ENCODE results near the gene OR8D4.
"Not testable (repeated sequence)": the region's sequence is repeated elsewhere in the genome, so short reads cannot be mapped to it uniquely, and the experiment has no call there.

Gene OR8D4

DNA sequence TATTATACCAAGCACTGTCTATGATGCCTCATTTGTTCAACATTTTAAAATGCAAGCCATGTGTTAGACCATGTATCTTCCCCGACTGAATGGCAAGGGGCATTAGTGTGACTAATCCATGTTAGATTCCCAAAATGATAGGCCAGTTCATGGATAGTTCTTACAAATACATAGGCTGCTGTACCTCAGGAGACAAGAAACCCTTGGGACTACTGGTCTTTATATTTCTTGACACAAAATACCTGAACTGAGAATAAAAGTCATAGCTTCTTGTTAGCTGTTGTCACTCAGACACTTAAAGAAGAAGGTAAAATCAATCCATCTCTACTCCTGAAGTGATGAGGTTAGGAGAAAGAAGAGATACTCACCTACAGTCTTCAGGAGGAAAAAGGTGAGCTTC, at the start of gene OR8D4:
Gene OR8D4 (plus strand): TSS at position 301 of the 400 bp plus-strand sequence. CDS start 4,265 bp downstream, outside the sequence.
- no peak for DNase-seq

DNA sequence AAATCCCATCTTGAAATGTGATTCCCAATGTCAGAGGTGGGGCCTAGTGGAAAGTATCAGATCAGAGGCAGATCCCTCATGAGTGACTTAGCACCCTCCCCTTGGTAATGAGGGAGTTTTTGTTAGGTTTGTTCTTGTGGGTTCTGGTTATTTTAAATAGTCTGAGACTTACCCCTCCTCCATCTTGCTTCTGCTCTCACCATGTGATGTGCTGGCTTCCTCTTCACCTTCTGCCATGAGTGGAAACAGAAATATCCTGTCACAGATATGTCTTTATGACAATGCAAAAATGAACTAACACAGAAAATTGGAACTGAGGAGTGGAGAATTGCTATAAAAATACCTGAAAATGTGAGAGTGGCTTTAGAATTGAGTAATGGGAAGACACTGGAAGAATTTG, 49.6 kb upstream of the OR8D4 start:
- DNase-seq = no peak

DNA sequence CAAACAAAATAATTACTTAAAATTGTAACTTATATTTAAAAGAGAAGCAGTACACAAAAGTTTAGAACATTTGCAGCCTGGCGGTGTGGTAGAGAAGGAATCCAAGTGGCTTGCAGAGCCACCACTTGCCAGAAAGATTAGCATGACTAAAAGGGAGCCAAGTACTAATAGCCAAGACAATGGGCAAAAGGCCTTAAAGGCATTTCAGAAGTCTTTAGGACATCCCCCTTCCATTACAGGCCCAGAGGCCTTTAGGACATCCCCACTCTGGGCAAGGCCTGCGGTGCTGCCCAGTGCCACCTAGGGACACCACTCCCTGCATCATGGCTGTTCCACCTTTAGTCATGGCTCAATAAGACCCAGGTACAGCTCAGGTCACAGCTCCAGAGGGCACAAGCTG, 48.9 kb upstream of the OR8D4 start:
- DNase-seq = no peak

DNA sequence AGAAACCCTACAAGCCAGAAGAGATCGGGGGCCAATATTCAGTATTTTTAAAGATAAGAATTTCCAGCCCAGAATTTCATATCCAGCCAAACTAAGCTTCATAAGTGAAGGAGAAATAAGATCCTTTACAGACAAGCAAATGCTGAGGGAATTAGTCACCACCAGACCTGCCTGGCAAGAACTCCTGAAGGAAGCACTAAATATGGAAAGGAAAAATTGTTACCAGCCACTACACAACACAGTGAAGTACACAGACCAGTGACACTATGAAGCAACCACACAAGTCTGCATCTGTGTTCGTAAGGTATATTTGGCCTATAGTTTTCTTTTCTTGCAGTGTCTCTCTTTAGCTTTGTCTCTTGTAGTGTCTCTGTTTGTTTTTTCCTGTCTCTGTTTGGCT, 45.5 kb upstream of the OR8D4 start:
- DNase-seq = no peak

DNA sequence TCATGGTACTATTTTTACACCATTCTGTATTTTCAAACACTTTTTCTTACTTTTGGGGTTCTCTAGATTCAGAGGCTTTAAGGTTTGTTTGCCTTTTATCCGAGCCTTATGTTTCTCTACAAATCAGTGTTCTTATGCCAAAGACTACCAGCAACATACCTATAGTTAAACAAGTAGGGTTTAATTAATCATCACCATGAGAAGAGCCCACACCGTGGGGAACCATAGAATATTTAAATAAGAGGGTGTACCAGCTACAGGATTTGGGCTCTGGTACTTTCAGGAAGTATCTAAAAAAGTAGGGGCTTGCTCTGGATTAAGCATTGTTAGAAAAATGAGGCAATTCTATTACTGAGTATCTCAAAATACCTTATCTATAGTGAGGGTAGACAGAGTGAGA, 42.2 kb upstream of the OR8D4 start:
- no peak for DNase-seq

DNA sequence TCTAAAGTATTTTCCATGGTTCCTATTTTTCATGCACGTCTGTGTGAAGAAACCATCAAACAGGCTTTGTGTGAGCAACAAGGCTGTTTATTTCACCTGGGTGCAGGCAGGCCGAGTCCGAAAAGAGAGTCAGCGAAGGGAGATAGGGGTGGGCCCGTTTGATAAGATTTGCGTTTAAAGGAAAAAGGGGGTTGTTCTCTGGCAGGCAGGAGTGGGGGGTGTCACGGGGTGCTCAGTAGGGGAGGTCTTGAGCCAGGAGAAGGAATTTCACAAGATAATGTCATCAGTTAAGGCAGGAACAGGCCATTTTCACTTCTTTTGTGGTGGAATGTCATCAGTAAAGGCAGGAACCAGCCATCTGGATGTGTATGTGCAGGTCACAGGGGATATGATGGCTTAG, 36.7 kb upstream of the OR8D4 start:
- DNase-seq = not testable (repeated sequence)

DNA sequence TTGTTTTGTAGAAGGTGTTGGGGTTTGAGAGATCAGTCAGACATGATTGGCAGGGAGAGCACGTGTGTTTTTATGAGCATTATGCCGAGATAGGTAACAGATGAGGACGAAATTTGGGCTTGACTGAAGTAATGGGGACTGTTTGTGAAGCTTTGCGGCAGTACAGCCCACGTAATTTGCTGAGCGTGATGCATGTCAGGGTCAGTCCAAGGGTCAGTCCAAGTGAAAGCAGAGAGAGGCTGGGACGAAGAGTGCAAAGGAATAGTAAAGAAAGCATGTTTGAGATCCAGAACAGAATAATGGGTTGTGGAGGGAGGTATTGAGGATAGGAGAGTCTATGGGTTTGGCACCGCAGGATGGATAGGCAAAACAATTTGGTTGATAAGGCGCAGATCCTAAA, 34.2 kb upstream of the OR8D4 start:
- DNase-seq = not testable (repeated sequence)

DNA sequence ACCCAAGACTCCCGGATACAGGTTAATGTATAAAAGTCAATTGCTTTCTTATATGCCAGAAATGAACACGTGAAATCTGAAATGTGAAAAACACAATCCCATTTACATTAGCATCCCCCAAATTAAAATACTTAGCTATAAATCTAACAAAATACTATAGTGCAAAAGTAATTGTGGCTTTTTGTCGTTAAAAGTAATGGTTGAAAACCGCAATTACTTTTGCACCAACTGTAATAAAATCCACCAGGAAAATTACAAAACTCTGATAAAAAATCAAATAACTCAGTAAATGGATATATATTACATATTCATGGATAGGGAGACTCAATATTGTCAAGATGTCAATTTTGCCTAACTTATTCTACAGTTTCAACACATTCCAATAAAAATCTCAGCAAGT, 21.1 kb upstream of the OR8D4 start:
- DNase-seq = no peak

DNA sequence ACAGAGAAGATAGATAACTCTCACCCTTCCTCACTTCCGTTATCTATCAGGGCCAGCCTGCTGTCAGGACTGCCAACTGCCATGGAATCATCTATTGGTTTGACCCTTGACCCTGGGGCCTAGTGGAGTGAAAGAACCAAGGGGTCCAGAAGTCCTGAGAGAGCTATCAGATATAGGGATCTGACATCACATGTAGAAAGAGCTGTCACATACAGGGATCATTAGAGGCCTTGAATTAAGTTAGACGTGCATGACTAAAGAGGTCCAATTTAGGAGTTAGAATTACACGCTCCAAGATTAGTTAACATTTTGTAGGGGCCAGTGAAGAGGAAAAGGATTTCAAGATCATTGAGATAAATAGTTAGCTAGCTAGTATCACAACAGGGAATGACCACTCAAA, 16.4 kb upstream of the OR8D4 start, which contains the start of gene TMEM225:
Gene TMEM225 (minus strand): TSS at position 101 of the 400 bp plus-strand sequence. CDS start 245 bp downstream, outside the sequence.
- DNase-seq = no peak

DNA sequence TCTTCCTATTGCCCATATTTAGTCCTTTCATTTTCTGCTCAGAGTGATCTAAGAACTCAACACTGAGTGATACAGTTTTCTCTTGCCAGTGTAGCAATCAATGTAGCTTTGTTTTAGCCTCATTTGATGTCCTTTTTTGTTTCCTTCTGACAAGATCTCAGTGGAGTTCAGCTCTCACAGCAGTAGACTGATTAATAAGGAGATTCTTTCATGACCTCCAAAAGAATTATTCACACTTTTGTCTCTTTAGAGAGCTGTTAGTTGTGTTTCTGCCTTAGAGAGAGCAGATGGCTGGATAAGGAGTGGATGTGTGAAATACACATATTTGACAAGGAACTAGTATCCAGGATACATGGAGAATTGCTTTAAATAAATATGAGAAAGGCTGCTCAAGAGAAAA, 9.9 kb upstream of the OR8D4 start:
- DNase-seq = no peak

DNA sequence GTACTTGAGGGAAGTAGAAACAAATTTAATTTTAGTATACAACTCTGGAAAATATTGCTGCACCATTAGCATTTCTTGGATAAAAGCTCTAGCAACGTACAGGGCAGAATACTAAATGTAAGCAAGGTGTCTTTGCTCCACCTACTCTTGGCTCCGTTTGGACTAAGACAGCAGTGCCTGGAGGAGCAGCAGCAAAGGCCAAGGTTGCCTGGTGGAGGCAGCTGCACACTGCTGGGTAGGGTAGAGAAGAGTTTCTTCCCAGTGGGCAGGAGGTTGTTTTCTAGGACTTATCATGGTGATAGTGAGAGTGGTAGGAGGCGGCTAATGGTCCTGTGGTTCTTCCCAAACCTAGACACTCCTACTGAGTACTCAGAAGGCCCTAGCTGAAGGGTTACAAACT, 2.2 kb upstream of the OR8D4 start:
- DNase-seq = no peak

DNA sequence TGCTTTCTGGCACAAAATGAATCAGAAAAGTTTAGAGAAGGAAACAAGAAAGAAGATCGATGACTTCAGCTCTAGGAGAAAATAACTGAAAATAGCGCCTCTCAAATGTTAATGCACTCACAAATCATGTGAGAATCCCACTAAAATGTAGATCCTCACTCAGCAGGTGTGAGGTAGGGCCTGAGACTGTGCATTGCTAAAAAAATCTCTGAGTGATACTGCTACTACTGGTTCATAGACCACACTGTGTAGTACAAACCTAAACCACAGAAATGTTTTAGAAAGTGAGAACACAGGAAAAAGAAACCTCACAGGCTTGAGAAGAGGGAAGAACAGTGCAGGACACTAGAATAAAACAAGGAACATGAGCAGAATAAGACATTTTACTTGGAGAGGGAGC, 2.0 kb downstream of the OR8D4 start:
- DNase-seq = no peak

DNA sequence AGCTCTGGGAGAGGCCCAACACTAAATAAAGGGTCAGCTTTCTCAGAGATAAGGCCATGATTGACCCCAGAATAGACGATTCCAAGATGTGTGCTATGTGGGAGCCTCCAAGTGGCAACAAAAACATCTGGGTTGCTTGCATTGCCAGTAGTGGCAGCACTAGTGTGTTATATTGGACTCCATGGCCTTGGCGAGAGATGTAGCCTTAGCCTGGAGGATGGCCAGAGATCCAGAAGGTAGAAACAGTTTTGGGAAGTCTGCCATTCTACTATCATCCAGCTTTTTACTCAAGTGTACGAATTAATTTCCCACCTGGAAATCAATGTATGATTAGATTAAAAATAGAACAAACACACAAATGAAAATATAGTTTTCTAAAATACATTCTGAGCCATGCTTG, 3.0 kb downstream of the OR8D4 start:
- no peak for DNase-seq

DNA sequence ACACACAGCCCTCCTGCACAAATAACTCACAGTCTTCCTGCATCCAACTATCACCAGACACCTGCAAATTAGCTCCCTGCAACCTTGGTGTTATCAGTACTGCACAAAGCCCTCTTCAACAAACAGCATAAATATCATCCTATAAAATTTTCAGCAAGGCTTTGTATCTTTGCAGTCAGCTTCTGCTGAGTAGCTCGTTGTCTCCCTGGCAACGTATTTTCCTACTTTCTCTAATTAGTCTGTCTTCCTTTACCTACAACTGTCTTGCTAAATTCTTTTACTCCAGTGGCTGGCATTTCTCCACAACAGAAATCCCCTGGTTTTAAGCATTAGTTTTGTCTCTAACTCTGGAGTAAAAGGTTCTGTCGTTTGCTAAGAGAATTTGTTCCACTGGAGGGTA, 3.9 kb downstream of the OR8D4 start:
- DNase-seq = no peak

DNA sequence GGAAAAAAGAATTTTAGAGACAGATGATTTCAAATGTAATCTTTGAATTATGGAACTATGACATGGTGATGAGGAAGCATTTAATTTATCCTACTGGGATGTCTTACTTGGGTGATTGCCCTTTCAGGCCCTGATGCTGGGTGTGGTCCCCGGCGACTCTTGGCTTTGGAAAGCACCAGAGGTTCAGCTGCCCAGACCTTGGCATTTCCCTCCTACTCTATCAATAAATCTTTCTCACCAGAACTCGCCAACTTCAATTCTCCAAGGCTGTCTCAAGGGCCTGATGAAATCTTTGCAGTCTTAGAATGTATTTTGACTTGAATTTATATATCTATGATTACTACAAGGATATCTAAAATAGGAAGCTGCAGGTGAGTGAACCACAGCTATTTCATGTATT, 19.0 kb downstream of the OR8D4 start:
- DNase-seq = no peak

DNA sequence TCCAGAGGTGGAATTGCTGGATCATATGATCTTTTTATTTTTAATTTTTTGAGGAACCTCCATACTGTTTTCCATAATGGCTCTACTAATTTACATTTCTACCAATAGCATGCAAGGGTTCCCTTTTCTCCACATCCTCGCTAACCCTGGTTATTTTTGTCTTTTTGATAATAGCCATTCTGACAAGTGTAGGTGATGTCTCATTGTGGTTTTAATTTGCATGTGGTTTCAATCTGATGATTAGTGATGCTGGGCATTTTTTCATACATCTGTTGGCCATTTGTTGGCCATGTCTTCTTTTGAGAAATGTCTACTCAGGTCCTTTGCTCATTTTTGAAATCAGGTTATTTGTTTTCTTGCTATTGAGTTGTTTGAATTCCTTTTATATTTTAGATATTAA, 22.1 kb downstream of the OR8D4 start:
- DNase-seq = no peak

DNA sequence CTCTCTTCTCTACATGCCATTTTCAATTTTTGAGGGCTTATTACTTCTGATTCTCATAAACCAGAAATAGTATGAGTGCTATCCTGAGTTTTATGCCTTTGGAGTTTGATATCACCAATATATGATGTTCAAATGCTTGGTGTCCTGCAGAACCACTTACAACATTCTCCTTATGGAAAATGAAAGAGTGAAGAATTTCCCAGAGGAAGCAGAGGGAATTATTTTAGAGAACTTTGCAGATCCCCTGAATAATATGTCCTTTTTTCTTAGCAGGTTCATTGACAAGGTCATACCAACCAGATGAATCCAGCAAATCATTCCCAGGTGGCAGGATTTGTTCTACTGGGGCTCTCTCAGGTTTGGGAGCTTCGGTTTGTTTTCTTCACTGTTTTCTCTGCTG, 37.4 kb downstream of the OR8D4 start, which contains the start of gene OR4D5:
Gene OR4D5 (plus strand): TSS at position 301 of the 400 bp plus-strand sequence. CDS start 0 bp downstream, at position 301.
- no peak for DNase-seq

DNA sequence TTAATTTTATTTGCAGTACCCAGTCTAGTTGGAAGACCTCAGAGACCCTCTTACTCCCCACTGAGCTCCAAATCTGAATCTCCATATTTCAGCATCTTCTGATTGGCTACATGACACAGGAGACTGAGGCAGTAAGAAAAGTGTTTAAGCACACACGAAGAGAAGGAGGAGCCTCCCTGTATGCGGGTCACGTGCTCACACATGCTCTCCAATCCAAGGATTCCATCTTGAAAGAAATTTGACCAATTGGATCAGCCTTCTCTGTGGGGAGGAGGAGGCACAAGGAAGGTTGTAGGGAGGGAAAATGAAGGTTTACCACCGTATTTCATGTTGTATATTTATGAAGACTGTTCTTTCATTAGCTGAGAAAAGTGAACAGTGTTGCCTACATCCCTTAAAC, 40.4 kb downstream of the OR8D4 start:
- DNase-seq = no peak

DNA sequence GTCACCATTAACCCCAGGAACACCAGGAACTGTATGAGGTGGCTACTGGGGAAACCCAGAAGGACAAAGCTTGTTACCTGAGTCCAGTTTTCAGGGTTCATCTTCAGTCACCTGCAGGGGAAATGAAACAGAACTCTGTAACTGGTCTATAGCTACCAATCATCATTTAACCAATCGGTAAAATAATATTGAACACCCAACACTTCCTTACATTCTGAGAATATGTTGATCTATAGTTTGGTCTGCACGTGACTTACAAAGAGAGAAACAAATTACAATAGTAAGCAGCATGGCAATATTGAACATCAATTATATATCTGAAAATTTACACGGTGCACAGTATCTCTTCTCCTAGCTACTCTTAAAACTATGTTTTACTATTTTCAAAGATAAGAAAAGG, 41.8 kb downstream of the OR8D4 start, which contains the start of gene OR6T1:
Gene OR6T1 (minus strand): TSS at position 101 of the 400 bp plus-strand sequence. CDS start 0 bp downstream, at position 101.
- DNase-seq = no peak

DNA sequence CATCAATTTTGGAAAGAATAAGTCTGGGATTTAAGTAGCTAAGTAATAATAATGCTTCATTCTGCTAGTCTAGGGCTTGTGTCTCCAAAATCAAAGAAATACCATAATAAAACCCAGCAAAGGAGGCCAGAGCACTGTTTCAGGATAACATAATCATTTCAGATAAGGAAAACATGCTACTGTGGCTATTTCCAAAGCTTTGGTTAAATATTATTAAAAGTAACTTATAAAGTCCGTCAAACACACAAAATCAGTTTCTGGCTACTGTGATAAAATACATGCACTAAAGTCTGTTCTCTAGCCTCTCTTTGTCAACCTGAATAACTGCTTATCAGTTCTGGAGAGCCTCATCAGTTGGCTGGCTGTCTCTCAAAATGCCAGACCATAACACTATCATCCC, 43.2 kb downstream of the OR8D4 start:
- DNase-seq = no peak

DNA sequence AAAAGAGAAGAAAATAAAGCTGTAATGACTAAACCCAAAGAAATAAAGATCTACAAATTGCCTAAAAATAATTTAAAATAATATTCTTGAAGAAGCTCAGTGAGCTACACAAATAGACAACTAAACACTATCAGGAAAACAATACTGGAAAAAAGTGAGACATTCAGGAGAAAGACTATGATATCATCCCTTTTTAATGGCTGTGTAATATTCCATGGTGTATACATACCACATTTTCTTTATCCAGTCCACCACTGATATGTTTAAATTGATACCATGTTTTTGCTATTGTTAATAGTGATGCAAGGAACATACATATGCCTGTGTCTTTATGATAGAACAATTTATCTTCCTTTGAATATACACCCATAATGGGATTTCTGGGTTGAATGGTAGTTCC, 54.8 kb downstream of the OR8D4 start:
- no peak for DNase-seq

All from CD4-positive, alpha-beta T cell treated with Interleukin-4 for 1 hour (primary cell).